Astrocyte of the spinal cord (primary cell): ENCODE results near the gene ZNF580.
A peak's percentile ranks its signal among the peaks of the same experiment; 100 is the strongest.

Source experiments
- DNase-seq: peaks from one replicate; pipeline ENCODE4 v3.0.0; 2011; ENCODE audit warnings: low read depth, low spot score
- H3K4me3 ChIP-seq: 2 replicates; pipeline ENCODE4 v1.5.1; 2011; ENCODE audit warnings: low read depth, mild to moderate bottlenecking, low read length, moderate library complexity
- in situ Hi-C: cut with HindIII; loops from 2 replicates; pipeline ENCODE4 v1.10.0; 2017; ENCODE audit warnings: low sequenced_read_pairs
- TF ChIP-seq, protein P1 (sequence below): IDR thresholded peaks from 2 replicates; pipeline ENCODE4 v1.5.1; 2012; ENCODE audit warnings: low read depth, mild to moderate bottlenecking, low read length, inconsistent platforms

The ZNF580 gene

DNA sequence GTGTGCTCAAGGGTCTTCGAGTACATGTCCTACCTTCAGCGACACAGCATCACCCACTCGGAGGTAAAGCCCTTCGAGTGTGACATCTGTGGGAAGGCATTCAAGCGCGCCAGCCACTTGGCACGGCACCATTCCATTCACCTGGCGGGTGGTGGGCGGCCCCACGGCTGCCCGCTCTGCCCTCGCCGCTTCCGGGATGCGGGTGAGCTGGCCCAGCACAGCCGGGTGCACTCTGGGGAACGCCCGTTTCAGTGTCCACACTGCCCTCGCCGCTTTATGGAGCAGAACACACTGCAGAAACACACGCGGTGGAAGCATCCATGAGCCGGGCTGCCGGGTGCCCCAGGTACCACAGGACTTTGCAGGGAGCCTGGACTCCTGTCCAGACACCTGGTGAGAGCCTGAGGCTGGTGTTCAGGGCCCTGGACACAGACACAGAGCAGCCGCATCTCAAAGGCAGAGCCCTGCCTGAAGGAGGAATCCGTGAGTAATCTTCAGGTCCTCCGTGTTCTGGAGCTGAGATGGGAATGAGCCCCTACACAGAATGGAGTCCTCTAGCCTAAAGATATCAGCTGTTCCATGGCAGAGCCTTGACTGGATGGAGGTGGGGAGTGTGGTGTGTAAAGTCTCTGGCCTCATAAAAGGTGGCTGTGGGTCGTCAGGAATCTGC lies 4.2 kb downstream of the ZNF580 start:
- DNase-seq: no peak
- in situ Hi-C loops: no loop called here
- TF ChIP-seq, protein P1, sequence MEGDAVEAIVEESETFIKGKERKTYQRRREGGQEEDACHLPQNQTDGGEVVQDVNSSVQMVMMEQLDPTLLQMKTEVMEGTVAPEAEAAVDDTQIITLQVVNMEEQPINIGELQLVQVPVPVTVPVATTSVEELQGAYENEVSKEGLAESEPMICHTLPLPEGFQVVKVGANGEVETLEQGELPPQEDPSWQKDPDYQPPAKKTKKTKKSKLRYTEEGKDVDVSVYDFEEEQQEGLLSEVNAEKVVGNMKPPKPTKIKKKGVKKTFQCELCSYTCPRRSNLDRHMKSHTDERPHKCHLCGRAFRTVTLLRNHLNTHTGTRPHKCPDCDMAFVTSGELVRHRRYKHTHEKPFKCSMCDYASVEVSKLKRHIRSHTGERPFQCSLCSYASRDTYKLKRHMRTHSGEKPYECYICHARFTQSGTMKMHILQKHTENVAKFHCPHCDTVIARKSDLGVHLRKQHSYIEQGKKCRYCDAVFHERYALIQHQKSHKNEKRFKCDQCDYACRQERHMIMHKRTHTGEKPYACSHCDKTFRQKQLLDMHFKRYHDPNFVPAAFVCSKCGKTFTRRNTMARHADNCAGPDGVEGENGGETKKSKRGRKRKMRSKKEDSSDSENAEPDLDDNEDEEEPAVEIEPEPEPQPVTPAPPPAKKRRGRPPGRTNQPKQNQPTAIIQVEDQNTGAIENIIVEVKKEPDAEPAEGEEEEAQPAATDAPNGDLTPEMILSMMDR: no peak
- peak overlapping the region; percentile 75 for H3K4me3 ChIP-seq

DNA sequence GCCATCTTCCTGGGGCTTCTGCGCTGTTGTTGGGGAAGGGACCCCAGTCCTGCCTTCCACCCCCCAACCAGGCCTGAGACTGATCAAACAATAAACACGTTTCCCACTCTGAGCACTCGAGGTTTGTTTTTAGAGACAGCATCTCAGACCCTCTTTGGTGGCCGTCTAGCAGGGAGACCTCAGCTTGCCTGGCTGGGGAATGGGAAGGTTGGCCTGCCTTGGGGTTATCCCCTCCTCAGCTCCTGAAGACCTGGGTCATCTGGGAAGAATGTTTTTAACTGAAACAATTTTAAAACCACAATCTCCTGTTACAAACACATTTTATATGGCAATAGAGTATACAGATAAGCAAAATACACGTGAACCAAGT lies 4.7 kb downstream of the ZNF580 start:
- no peak overlapping the region for H3K4me3 ChIP-seq
- in situ Hi-C loops: no loop called here

DNA sequence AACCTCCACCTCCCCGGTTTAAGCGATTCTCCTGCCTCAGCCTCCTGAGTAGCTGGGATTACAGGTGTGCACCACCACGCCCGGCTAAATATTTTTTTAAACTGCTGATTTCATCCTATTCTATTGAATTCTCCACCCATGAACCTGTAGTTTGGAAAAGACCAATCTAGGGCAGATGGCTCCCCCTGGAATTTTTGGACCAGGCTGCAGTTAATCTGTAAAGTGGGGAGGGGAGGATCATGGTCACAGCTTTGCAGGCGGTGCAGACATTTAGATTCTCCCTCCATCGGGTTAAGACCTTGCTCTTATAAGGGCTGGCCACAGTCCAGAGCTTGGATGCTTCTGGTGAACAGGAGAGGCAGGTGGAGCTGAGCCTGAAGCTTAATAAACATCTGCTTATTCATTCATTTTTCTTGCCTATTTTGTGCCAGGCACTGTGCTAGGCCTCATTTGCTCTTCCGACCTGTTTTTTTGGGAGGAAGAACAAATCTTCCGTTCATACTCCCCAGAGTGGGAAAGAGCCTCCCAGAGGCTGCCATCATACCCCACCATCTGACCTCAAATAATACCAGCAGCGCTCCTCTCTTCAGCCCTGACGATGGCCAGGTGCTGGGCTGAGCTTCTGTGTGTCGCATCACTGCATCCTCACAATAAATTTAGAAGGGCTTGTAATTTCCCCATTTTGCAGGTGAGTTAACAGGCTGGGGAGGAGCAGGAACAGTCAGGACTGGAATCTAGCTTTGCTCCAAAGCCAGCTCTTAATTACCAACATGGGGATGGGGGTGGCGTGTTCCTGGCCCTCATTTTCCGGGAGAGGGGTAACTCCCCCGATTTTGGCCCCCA lies 6.3 kb downstream of the ZNF580 start:
- TF ChIP-seq, protein P1: no peak
- in situ Hi-C loops: no loop called here
- H3K4me3 ChIP-seq: peak overlapping the region; percentile 71
- no peak for DNase-seq

More for the DNA sequence above, 4.7 kb downstream of the ZNF580 start:
- no peak for DNase-seq
- TF ChIP-seq, protein P1: no peak

DNA sequence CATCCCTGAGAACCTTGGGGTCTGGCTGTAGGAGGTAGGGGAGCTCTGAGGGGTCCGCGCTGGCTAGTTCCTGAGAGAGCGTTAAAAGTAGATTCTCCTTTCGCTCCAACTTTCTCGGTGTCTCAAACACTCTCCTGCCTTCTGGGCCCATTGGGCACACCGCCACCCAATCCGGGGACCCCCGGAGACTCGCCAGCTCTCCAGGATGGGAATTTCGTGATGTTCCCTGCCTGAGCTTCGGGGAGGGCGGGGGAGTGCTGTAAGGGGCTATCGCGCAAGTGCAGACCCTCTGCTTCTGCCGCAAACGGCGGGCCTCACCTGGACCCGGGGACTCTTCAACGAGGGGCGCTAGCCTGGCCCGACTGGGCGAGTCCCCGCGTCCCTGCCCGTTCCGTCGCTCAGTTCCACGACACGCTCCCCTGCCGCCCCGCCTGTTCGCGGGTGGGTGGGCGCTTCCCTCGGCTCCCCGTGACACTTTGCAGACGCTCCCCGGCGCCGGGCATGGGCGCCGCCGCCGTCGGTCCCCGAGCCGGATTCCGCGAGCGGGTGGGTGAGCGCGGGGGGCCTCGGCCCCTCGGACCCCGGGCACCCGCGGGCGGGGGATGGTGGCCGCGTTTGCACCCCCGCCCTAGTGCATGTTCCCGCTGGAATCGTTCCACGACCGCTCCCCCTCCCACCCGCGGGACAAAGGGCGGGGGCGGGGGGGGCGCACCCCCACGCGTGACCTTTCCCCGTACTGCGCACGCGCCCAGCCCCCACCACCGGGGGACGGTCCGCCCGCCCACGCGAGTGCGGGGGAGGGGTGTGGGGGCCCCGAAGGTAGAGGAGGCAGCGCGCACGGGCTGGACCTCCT lies 7.2 kb downstream of the ZNF580 start, which contains the start of gene CCDC106:
TSS of gene CCDC106 (plus strand) at position 481 of the 853 bp plus-strand sequence. CDS start 835 bp downstream, outside the sequence.
- in situ Hi-C loops: no loop called here
- peak; percentile 77 for DNase-seq
- peak within 1 kb of the TSS; percentile 71 for H3K4me3 ChIP-seq
- TF ChIP-seq, protein P1: no peak

DNA sequence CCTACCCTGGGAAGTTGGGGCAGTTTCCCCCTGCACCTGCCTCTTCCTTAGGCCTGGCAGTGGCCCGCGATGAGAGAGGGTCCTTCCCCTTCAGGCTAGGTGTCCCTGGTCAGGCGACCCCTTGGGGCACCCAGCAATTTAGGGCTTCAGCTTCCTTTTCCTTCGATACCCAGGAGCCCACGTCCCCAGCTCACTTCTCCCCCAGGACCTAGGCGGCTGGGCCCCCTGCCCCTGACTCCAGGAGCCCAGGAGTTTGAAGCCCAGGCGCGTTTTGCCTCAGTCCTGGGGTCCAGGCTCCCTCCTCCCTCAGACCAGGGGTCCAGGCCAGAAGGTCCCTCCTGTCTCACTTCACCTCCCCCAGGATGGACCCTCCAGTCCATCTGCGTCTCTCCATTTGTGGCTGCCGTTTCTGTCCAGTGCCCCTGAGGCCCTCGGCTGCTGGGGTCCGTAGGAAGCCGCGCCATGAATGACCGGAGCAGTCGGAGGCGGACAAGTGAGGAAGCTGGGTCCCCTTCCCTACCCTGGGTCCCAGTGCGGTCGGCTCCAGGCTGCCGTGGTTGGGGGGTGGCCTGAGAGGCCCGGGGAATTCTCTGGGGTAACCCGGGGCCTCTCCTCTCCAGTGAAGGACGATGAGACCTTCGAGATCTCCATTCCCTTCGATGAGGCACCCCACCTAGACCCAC lies 7.9 kb downstream of the ZNF580 start:
- TF ChIP-seq, protein P1: no peak
- DNase-seq: no peak
- in situ Hi-C loops: no loop called here
- peak overlapping the region; percentile 71 for H3K4me3 ChIP-seq
